ENCODE measurements around the gene SFI1. TPM values are rescaled to one million over a fixed set of nuclear protein-coding genes. Genes with fewer than 3 reads are reported as not detected.
A peak's percentile ranks its signal among the peaks of the same experiment; 100 is the strongest.

Gene SFI1
- total and polyA plus RNA-seq, 2 of the 8 experiments (the other 6 are each of a cell fraction or from before 2014, with no cell fraction given), result 10.4 to 30.1 TPM

DNA sequence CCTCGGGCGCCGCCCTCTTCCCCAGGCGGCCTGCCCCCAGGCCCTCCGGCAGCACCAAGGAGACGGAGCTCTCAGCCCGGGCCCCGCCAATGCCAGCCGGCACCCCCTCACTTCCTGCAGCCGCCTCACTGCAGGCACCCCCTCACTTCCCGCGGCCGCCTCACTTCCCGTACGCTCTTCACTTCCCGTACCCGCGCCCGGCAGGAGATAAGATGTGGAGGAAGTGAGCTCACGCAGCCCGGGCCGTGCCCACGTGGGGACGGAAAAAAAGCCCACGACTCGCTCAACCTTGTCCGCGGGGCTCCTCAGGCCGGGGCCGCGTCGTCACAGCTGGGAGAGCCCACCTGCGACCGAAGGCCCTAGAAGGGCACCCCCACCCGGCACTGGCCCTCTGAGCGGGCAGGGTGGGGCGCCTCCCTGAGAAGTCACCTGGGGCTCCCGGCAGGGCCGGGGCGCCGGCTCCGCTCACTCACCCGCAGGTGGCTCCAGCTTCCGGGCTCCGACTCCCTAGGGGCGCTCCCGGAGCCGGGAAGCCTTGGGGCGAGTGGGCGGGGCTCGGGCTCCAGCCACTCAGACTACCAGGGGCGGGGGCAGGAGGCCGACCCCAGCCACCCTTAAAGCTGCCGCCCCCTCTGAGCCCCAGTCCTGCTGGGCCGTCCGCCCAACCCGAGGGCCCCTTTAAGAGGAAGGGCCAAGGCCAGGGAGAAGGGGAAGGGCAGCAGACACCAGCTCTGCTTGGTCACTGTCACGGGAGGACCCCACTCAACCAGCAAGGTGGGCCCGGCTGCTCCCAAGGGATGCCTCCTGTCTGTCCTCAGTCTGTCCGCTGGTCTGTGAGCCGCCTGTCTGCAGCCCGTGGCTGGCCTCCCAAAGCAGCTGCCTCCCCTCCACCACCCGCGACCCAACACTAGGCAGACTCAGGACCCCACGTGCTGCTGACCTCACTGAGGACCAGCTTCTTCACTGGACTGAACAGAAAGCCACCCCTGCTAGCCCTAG is 134.3 kb downstream of the SFI1 start:
- Histone ChIP-seq H3K4me3 (ENCODE audit: extremely low read depth in 1 of 4, insufficient read depth in 2 of 4, low read depth in 3 of 4, low read length in 4 of 4) (peak overlapping the region; percentile 58 to 97 (median 60)), H4K5ac (ENCODE audit: insufficient read length, low read depth, low read length) (no peak overlapping the region), H4K20me1 (replicated peaks in 1 of 2; ENCODE audit: control insufficient read depth in 1 of 2, insufficient read depth in 2 of 2, low read length in 2 of 2) (peaks cover 19 to 41% of the 10 kb centered on the region in 2 experiments), H3K79me1 (ENCODE audit: low read depth, low read length) (peaks cover 46% of the 10 kb centered on the region), H3K79me2 (ENCODE audit: control insufficient read depth in 1 of 2, insufficient read depth in 2 of 2, low read length in 2 of 2) (peaks cover 0 to 62% of the 10 kb centered on the region in 2 experiments; a peak in 2 of 4 replicates), H3K4me2 (ENCODE audit: insufficient read depth in 1 of 2, low read depth in 2 of 2, low read length in 2 of 2) (peak overlapping the region; percentile 69 to 96), H2BK12ac (ENCODE audit: low read depth, low read length) (peak overlapping the region; percentile 62; the same call in 1 of the 2 replicates), H2AK5ac (ENCODE audit: low read depth, low read length) (peak overlapping the region; percentile 10; the same call in 1 of the 2 replicates), H4K91ac (replicated peaks; ENCODE audit: insufficient read length, low read length) (no peak overlapping the region), H3K27ac (ENCODE audit: low read depth, low read length) (no peak overlapping the region), H3K9me3 (ENCODE audit: insufficient read depth in 2 of 2, low read depth in 1 of 2, low read length in 1 of 2) (no peaks in the 10 kb centered on the region), H3K36me3 (ENCODE audit: control insufficient read depth in 2 of 4, insufficient read depth in 4 of 4, low read length in 3 of 4) (no peaks in the 10 kb centered on the region), H3K56ac (replicated peaks; ENCODE audit: insufficient read length, low read depth, low read length) (peak overlapping the region; percentile 47), H2BK20ac (ENCODE audit: low read length) (no peak overlapping the region), H3K4me1 (replicated peaks in 1 of 4; ENCODE audit: control insufficient read depth in 3 of 4, insufficient read depth in 4 of 4, low read length in 3 of 4) (peaks cover 5 to 31% (median 23%) of the 10 kb centered on the region in 4 experiments), H3K9ac (replicated peaks in 1 of 4; ENCODE audit: extremely low read depth in 1 of 4, low read depth in 3 of 4, low read length in 3 of 4) (peak overlapping the region in 3 of 4 experiments; percentile 35 to 58 (median 51); a peak in 6 of 7 replicates), H2BK5ac (ENCODE audit: low read depth, low read length) (peak overlapping the region; percentile 87; the same call in 1 of the 2 replicates), H2BK120ac (replicated peaks; ENCODE audit: low read depth, low read length) (no peak overlapping the region), H3K18ac (ENCODE audit: extremely low read depth, low read length) (peak overlapping the region; percentile 89), H2AFZ (ENCODE audit: low read length) (no peak overlapping the region; the same call in 1 of the 2 replicates), H3K4ac (replicated peaks; ENCODE audit: insufficient read length, low read depth, low read length) (no peak overlapping the region), H4K8ac (ENCODE audit: extremely low read depth, insufficient read depth, low read length) (peak overlapping the region; percentile 87), H3K27me3 (replicated peaks in 1 of 4; ENCODE audit: control insufficient read depth in 3 of 4, extremely low read depth in 1 of 4, insufficient read depth in 3 of 4, low read length in 3 of 4) (no peaks in the 10 kb centered on the region), H3K23ac (ENCODE audit: insufficient read length) (no peak overlapping the region), H3K23me2 (ENCODE audit: low read depth, low read length) (peaks cover 14% of the 10 kb centered on the region; the same call in 1 of the 2 replicates), H3K14ac (ENCODE audit: insufficient read length) (no peak overlapping the region), H2BK15ac (ENCODE audit: low read length) (peak overlapping the region; percentile 12; the same call in 1 of the 2 replicates)
- 7% methylated on average over 47 of the region's 65 CpGs; no CpG with 5 or more reads in 1 of the 2 experiments for WGBS, 2 experiments (ENCODE audit: extremely low coverage in 1 of 2, insufficient coverage in 1 of 2, insufficient read length in 1 of 2, insufficient replicate concordance in 2 of 2, low coverage in 1 of 2, low lambda C conversion rate in 2 of 2, missing lambda C conversion rate in 1 of 2)
- FAIRE-seq (no peak), DNase-seq (ENCODE audit: low read depth in 1 of 2, low spot score in 2 of 2) (peak; percentile 53 to 88)
- POLR2A ChIA-PET (ENCODE audit: partially characterized antibody), result interaction anchor here (0.7 to 2.8 kb wide), 8 partner anchors 10 to 284 kb away, joined by 3 to 24 read pairs (median 8); partner anchors contain the start of genes DEPDC5, PATZ1, PISD and PRR14L
- CTCF ChIA-PET (ENCODE audit: partially characterized antibody), result interaction anchor here (0.8 to 9.3 kb wide), 13 partner anchors 8 to 344 kb away, joined by 3 to 105 read pairs (median 4); partner anchors contain the start of gene PISD
- TF ChIP-seq JUN (IDR thresholded peaks at IDR 0.05; ENCODE audit: low read depth, low read length) (no peak), TEAD4 (IDR thresholded peaks at IDR 0.05; ENCODE audit: low read depth, low read length) (no peak), BRCA1 (IDR thresholded peaks at IDR 0.05; ENCODE audit: low read depth, low read length) (no peak), E2F6 (IDR thresholded peaks at IDR 0.05) (0 out of 2 replicates have a peak, but pooled peaks have one; percentile 3), TAF7 (optimal IDR thresholded peaks at IDR 0.05; ENCODE audit: borderline replicate concordance, low read depth, low read length) (peak; percentile 5), PHF8 (conservative IDR thresholded peaks at IDR 0.05; ENCODE audit: low read depth, low read length) (peak; percentile 52), CBX5 (IDR thresholded peaks at IDR 0.05; ENCODE audit: low read depth, low read length) (no peak)
- TF ChIP-seq, protein P1, sequence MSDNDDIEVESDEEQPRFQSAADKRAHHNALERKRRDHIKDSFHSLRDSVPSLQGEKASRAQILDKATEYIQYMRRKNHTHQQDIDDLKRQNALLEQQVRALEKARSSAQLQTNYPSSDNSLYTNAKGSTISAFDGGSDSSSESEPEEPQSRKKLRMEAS (IDR thresholded peaks at IDR 0.05), result peak; percentile 34
